Retina (tissue), 1 donor: ENCODE data around the gene ADAMTSL1.

Experiments
- DNase-seq: peaks from one replicate; pipeline ENCODE4 v3.0.0-alpha.2; 2016

Gene ADAMTSL1

GRCh38 chr9:18566121-18566520 lies 92.2 kb downstream of the ADAMTSL1 start:
- no peak for DNase-seq

- no peak for DNase-seq
These were observed 95.0 kb downstream of the ADAMTSL1 start for GRCh38 chr9:18568973-18569372.

- no peak for DNase-seq
These were observed 96.1 kb downstream of the ADAMTSL1 start for GRCh38 chr9:18569941-18570630.

- DNase-seq = no peak
These were observed 99.1 kb downstream of the ADAMTSL1 start for GRCh38 chr9:18573021-18573556.

DNA sequence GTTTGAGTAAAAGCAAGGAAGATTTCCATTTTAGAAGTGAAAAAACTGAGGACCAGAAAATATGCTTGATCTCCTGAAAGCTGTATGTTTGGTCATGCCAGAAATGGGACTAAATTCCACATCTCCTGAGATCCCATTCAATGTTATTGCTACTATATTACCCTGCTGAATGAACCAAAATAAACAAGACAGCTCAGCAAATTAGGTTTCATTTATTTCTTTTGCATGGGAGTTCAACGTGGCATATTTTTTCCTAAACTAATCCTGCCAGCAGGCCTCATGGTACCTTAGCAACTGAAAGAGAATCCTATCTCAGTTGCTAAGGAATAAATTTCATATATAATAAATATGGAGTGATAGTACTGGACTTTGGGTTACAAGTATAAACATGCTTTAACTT lies 101.7 kb downstream of the ADAMTSL1 start:
- no peak for DNase-seq

- no peak for DNase-seq
These were observed 105.6 kb downstream of the ADAMTSL1 start for GRCh38 chr9:18579536-18579935.

- DNase-seq = no peak
These were observed 106.2 kb downstream of the ADAMTSL1 start for GRCh38 chr9:18580151-18580550.

- DNase-seq = no peak
These were observed 112.0 kb downstream of the ADAMTSL1 start for GRCh38 chr9:18585996-18586395.

GRCh38 chr9:18588002-18588401 lies 114.0 kb downstream of the ADAMTSL1 start:
- DNase-seq = no peak

DNA sequence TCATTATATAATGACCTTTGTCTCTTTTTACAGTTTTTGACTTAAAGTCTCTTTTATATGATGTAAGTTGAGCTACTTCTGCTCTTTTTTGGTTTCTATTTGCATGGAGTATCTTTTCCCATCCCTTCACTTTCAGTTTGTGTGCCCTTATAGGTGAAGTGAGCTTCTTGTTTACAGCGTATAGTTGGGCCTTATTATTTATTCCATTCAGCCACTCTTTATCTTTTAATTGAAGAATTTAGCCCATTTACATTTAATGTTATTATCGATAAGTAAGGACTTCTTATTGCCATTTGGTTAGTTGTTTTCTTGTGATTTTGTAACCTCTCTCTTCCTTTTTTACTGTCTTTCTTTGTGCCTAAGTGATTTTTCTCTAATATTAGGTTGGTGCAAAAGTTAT lies 117.3 kb downstream of the ADAMTSL1 start:
- DNase-seq = no peak

DNA sequence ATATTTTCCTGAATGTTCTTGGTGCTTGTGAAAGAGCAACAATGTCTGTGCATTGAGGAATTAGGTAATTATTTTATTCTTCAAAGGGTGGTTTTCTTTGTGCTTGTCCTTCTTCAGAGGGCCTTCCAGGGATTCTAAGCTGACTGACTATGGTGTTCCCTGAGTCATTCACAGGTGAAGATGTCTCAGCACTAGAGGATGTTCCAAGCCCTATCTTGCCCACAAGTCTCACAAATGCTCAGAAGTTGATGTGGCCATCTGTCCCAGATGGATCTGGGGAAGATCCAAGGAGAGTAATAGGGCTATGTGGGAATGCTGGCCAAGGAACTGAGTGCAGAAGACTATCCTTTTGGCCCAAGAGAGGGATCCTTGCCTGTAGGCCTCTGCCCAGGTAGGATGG lies 120.9 kb downstream of the ADAMTSL1 start:
- DNase-seq = no peak

DNA sequence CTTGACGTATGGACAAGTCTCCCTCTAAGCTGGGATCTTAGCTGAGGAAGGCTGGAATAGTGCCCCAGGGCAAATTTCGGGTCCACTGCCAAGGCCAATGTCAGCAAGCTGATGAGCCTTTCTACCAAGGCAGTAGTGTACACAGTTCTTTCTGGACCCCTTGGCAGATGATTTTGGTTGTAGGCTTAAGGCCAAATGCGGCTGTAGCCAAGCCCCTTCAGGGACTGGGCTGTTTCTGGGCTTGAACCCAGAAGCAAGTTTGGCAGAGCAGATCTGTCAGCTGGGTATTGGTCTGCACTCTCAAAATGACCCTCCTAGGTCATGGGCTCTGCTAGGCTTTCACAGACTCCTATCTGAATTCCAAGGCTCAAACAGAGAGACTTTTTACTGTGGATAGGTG lies 121.6 kb downstream of the ADAMTSL1 start:
- DNase-seq = no peak

GRCh38 chr9:18596920-18597319 lies 123.0 kb downstream of the ADAMTSL1 start:
- DNase-seq = no peak

DNA sequence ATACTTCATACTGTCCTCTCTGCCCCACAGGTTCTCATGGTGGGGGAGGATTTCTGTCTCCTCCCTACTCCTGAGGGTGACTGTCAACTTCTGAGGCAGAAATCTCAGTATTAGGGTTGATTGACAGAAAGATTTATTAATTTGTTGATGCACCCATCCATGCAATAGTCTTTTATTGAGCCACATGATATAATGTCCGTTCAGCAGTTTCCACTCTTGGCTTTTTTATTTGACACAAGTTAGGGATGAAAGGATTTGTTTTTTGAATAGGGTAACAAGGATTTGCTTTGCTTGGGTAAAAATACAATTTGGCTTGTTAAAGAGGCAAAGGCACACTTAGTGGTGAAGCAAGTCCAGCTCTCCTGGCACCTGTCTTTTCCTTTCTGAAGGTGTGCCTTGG lies 125.0 kb downstream of the ADAMTSL1 start:
- DNase-seq = no peak

GRCh38 chr9:18601026-18601425 lies 127.1 kb downstream of the ADAMTSL1 start:
- DNase-seq = no peak

- no peak for DNase-seq
These were observed 128.0 kb downstream of the ADAMTSL1 start for GRCh38 chr9:18601956-18602355.

DNA sequence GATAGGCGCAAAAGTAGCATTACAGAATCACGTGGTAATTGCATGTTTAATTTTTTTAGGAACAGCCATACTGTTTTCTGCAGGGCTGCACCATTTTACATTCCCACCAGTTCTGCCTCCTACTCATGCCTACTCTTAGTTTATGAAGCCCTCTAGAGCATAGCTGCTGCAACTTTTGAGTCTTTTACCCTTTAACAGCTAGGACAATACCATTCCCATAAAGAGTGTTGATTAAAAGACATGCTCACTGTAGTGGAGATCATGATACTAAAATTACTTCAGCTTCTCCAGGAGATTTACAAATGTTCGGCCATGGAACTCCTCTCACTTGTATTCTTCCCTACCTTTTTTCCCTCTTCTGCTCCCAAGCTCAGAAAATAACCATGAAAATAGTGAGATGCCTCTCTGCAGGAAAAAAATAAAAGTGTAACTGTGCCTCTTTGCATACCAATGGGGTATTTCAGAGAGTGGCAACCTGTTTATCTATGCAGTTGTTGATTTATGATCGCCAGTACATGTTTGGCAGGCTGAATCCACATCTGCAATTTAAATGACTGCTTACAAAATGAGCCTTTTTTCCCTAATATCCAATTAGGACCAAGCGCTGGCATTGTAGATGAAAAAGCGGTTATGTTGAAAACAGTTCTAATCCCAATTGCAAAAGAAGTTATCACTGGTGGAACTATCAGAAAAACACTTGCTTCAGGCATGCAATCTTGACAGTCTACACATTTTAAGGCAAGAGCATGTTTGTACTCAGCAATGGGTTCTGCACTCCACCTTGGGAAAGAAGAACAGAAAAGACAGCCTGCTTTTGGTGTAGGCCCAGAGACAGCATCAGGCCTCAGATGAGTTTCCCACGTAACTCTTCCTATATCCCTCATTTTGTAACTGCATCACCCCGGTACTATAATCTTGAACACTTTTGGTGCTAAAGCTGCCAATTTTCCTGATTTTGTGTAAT lies 131.1 kb downstream of the ADAMTSL1 start:
- DNase-seq = no peak

DNA sequence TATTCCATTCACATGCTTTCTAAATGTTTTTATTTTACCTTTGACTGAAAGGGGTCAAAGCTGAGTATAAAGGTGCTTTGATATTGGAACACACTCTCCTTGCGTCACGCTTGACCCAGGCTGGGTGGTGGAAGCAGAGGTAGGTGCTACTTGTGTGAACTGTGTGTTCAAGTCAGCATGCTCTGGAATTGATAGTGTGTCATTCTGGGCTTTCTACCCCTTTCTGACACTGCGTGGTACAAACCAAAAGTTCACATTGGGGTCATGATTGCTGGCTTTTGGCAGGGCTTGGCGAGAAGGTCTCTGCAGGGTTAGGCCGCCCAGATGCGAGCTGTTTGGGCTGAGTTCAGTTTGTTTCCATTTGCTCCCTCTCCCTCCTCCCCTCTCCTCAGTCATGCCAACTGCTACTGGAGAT lies 131.8 kb downstream of the ADAMTSL1 start:
- no peak for DNase-seq

- no peak for DNase-seq
These were observed 132.3 kb downstream of the ADAMTSL1 start for GRCh38 chr9:18606281-18606680.

DNA sequence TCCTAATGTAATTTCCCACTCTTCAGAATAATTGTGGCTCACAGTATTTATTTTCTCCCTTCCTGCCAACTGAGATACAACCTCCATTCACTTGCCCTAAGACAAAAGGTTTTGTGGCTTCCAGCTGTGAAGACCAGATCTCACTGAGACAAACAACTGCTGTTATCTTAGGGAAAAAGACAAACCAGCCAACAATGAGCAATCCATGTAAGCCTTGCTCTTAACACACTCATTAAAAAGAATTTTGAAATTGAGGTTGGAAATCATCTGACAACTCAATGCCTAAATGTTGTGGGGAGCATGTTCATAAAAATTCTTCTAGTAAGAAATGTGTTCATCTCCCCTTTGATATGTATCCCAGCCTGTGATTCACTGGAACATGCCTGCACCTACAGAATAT lies 132.9 kb downstream of the ADAMTSL1 start:
- no peak for DNase-seq

DNA sequence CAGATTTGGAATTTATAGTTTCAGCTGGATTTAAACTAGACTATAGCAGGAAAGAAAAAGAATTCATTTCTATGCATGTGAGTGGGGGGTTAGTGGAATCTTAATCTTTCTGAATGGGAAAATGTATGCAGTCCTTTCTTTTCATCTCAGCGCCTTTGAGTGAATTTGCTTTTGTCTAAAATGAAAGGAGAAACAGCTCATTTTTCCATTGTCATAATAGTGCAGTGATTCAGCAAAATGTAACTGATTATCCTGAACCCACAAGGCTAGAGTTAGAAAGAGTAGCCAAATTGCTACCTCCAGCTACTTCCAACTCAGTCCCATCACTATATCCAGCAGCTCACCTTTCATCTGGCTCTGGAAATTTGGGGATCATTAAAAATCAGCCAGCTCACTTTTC lies 134.4 kb downstream of the ADAMTSL1 start:
- no peak for DNase-seq

- peak; percentile 61 for DNase-seq
These were observed 137.0 kb downstream of the ADAMTSL1 start for GRCh38 chr9:18610956-18611355.

DNA sequence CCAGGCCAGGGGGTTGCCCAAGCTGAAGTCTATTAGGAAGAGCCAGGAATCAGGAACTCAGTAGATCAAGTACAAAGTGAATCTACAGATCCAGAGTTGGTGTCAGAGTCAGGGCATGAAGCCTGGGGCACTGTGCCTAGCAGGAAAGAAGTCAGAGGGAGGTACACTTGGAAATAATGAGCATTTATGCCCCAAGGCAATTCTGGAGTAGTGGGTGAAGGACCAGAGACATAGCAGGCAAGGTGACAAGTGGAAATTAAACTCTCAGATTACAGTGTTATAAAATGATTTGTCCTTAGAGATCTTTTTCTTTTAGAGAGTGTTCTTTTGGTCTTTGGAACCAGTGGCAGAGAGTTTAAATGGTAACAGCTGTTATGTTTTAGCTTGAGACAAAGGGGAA lies 138.0 kb downstream of the ADAMTSL1 start:
- DNase-seq = no peak

GRCh38 chr9:18614116-18614515 lies 140.2 kb downstream of the ADAMTSL1 start:
- no peak for DNase-seq
